Duodenal mucosa (tissue), 2 donors: ENCODE results near the gene SMIM35.
A peak's percentile ranks its signal among the peaks of the same experiment; 100 is the strongest.

Experiments
- H3K27ac ChIP-seq: one replicate; pipeline ENCODE4 v1.7.0; 2013; ENCODE audit warnings: low read depth, low read length
- H3K27me3 ChIP-seq, 2 donors: one replicate each; pipeline ENCODE4 v1.7.0; 2013; ENCODE audit warnings: low read length in 2 of 2, control low read depth in 1 of 2; ENCODE audit not compliant: insufficient read depth in 2 of 2, control insufficient read depth in 1 of 2
- H3K36me3 ChIP-seq, 2 donors: one replicate each; pipeline ENCODE4 v1.7.0; 2013; ENCODE audit warnings: low read length in 2 of 2, control low read depth in 1 of 2; ENCODE audit not compliant: insufficient read depth in 2 of 2, control insufficient read depth in 1 of 2
- H3K4me1 ChIP-seq, 2 donors: one replicate each; pipeline ENCODE4 v1.7.0; 2013; ENCODE audit warnings: low read length in 2 of 2, control low read depth in 1 of 2; ENCODE audit not compliant: insufficient read depth in 2 of 2, control insufficient read depth in 1 of 2
- H3K4me3 ChIP-seq, 2 donors: one replicate each; pipeline ENCODE4 v1.7.0; 2013; ENCODE audit warnings: low read length in 2 of 2, low read depth in 1 of 2
- H3K9ac ChIP-seq, 2 donors: one replicate each; pipeline ENCODE4 v1.7.0; 2013; ENCODE audit warnings: low read length in 2 of 2, low read depth in 1 of 2
- H3K9me3 ChIP-seq, 2 donors: one replicate each; pipeline ENCODE4 v1.7.0; 2013; ENCODE audit warnings: low read length in 2 of 2, control low read depth in 1 of 2; ENCODE audit not compliant: control insufficient read depth in 1 of 2

Gene SMIM35

GRCh38 chr11:118095967-118096367 is 9.2 kb upstream of the SMIM35 start:
- H3K9ac ChIP-seq, result no peak overlapping the region
- no peak overlapping the region for H3K4me3 ChIP-seq
- no peak overlapping the region for H3K27ac ChIP-seq

GRCh38 chr11:118095493-118095892 is 8.7 kb upstream of the SMIM35 start:
- Histone ChIP-seq H3K9ac (no peak overlapping the region), H3K27me3 (no peaks in the 10 kb centered on the region), H3K4me1 (peaks cover 33 to 38% of the 10 kb centered on the region in 2 donors), H3K9me3 (no peaks in the 10 kb centered on the region), H3K36me3 (peaks cover 5 to 25% of the 10 kb centered on the region in 2 donors), H3K27ac (no peak overlapping the region), H3K4me3 (no peak overlapping the region)

More at GRCh38 chr11:118095967-118096367, 9.2 kb upstream of the SMIM35 start:
- Histone ChIP-seq H3K27me3 (no peaks in the 10 kb centered on the region), H3K4me1 (peaks cover 28 to 34% of the 10 kb centered on the region in 2 donors), H3K36me3 (peaks cover 6 to 30% of the 10 kb centered on the region in 2 donors), H3K9me3 (no peaks in the 10 kb centered on the region)

GRCh38 chr11:118092907-118093571 is 6.3 kb upstream of the SMIM35 start:
- no peak overlapping the region for H3K9ac ChIP-seq
- H3K27ac ChIP-seq, result no peak overlapping the region
- H3K27me3 ChIP-seq, result no peaks in the 10 kb centered on the region
- peaks cover 5 to 10% of the 10 kb centered on the region in 2 donors for H3K36me3 ChIP-seq
- H3K4me1 ChIP-seq, result peaks cover 35 to 38% of the 10 kb centered on the region in 2 donors
- no peak overlapping the region for H3K4me3 ChIP-seq
- no peaks in the 10 kb centered on the region for H3K9me3 ChIP-seq

GRCh38 chr11:118091690-118092089 is 4.9 kb upstream of the SMIM35 start:
- Histone ChIP-seq H3K9ac (no peak overlapping the region), H3K4me1 (peaks cover 35 to 40% of the 10 kb centered on the region in 2 donors), H3K9me3 (no peaks in the 10 kb centered on the region), H3K27ac (no peak overlapping the region), H3K27me3 (peaks cover 0 to 3% of the 10 kb centered on the region in 2 donors), H3K4me3 (no peak overlapping the region), H3K36me3 (peaks cover 8 to 19% of the 10 kb centered on the region in 2 donors)

GRCh38 chr11:118090545-118091162 is 3.9 kb upstream of the SMIM35 start:
- H3K9ac ChIP-seq, result no peak overlapping the region
- H3K4me3 ChIP-seq, result no peak overlapping the region
- H3K27me3 ChIP-seq, result peaks cover 0 to 3% of the 10 kb centered on the region in 2 donors
- H3K27ac ChIP-seq, result no peak overlapping the region
- H3K9me3 ChIP-seq, result no peaks in the 10 kb centered on the region
- peaks cover 12 to 30% of the 10 kb centered on the region in 2 donors for H3K36me3 ChIP-seq
- peaks cover 33 to 37% of the 10 kb centered on the region in 2 donors for H3K4me1 ChIP-seq

- H3K4me1 ChIP-seq, result peaks cover 44 to 45% of the 10 kb centered on the region in 2 donors
- H3K9ac ChIP-seq, result no peak overlapping the region
- no peak overlapping the region for H3K4me3 ChIP-seq
- no peak overlapping the region for H3K27ac ChIP-seq
- peaks cover 8 to 28% of the 10 kb centered on the region in 2 donors for H3K36me3 ChIP-seq
- H3K9me3 ChIP-seq, result no peaks in the 10 kb centered on the region
- peaks cover 0 to 3% of the 10 kb centered on the region in 2 donors for H3K27me3 ChIP-seq
These were observed 1.8 kb upstream of the SMIM35 start for GRCh38 chr11:118088531-118088930.

- Histone ChIP-seq H3K4me3 (no peak overlapping the region), H3K27ac (no peak overlapping the region), H3K9me3 (no peaks in the 10 kb centered on the region), H3K36me3 (peaks cover 8 to 28% of the 10 kb centered on the region in 2 donors), H3K27me3 (peaks cover 0 to 3% of the 10 kb centered on the region in 2 donors), H3K4me1 (peaks cover 43 to 45% of the 10 kb centered on the region in 2 donors), H3K9ac (no peak overlapping the region)
These were observed 1.2 kb upstream of the SMIM35 start for GRCh38 chr11:118087931-118088330.

GRCh38 chr11:118084656-118085055 is 2.1 kb downstream of the SMIM35 start:
- no peak overlapping the region for H3K9ac ChIP-seq
- no peak overlapping the region for H3K4me3 ChIP-seq
- H3K27me3 ChIP-seq, result peaks cover 0 to 3% of the 10 kb centered on the region in 2 donors
- H3K27ac ChIP-seq, result no peak overlapping the region
- H3K36me3 ChIP-seq, result peaks cover 12 to 32% of the 10 kb centered on the region in 2 donors
- no peaks in the 10 kb centered on the region for H3K9me3 ChIP-seq
- peaks cover 33 to 46% of the 10 kb centered on the region in 2 donors for H3K4me1 ChIP-seq

- peak overlapping the region in 1 of 2 donors; percentile 45 for H3K9ac ChIP-seq
- no peak overlapping the region for H3K27ac ChIP-seq
- peaks cover 34 to 48% of the 10 kb centered on the region in 2 donors for H3K4me1 ChIP-seq
- no peak overlapping the region for H3K4me3 ChIP-seq
- H3K36me3 ChIP-seq, result peaks cover 12 to 32% of the 10 kb centered on the region in 2 donors
- no peaks in the 10 kb centered on the region for H3K9me3 ChIP-seq
- peaks cover 0 to 3% of the 10 kb centered on the region in 2 donors for H3K27me3 ChIP-seq
These were observed 2.5 kb downstream of the SMIM35 start for GRCh38 chr11:118084247-118084646.

GRCh38 chr11:118082880-118083552 is 3.7 kb downstream of the SMIM35 start:
- peaks cover 34 to 48% of the 10 kb centered on the region in 2 donors for H3K4me1 ChIP-seq
- peaks cover 12 to 32% of the 10 kb centered on the region in 2 donors for H3K36me3 ChIP-seq
- H3K9ac ChIP-seq, result peak overlapping the region in 1 of 2 donors; percentile 20
- no peak overlapping the region for H3K27ac ChIP-seq
- H3K9me3 ChIP-seq, result no peaks in the 10 kb centered on the region
- H3K27me3 ChIP-seq, result peaks cover 0 to 3% of the 10 kb centered on the region in 2 donors
- peak overlapping the region in 1 of 2 donors; percentile 23 for H3K4me3 ChIP-seq
